ENCODE results near the gene POGZ.

- TF ChIP-seq CTCF (IDR thresholded peaks at IDR 0.05; ENCODE audit: insufficient read depth, low read length) (no peak), REST (IDR thresholded peaks at IDR 0.05; ENCODE audit: insufficient replicate concordance, low read depth) (no peak), POLR2AphosphoS5 (IDR thresholded peaks at IDR 0.05; ENCODE audit: low read depth) (no peak), SPI1 (IDR thresholded peaks at IDR 0.05; ENCODE audit: borderline replicate concordance, low read depth) (no peak)
Observed at GRCh38 chr1:151475175-151475574, 15.9 kb upstream of the POGZ start.
